GM12878 (cell line): Measurements from ENCODE around the gene KIF20B. TPM values are rescaled to one million over a fixed set of nuclear protein-coding genes. Genes with fewer than 3 reads are reported as not detected.
A peak's percentile ranks its signal among the peaks of the same experiment; 100 is the strongest.

Experiments
- ATAC-seq: fragments of 200-7000 bp; cut with Tn5 transposase; 3 replicates; pipeline ENCODE4 v1.9.1; 2020; ENCODE audit warnings: mild to moderate bottlenecking, moderate library complexity
- BruUV-seq: library from RNA; stranded (reverse); fragments of 400-500 nt; replicated peaks from 2 replicates; lab custom pipeline; 2021; lab: Mats Ljungman, UMichigan
- CTCF ChIA-PET: fragments of 300-600 bp; sonication (Branson Sonifier 250); formaldehyde crosslinking; extraction: SDS; loops from one replicate; lab custom pipeline; 2021; ENCODE audit warnings: inconsistent platforms; lab: Yijun Ruan, JAX
- POLR2A ChIA-PET: fragments of 350-600 bp; formaldehyde crosslinking; extraction: SDS; loops from one replicate; lab custom pipeline; 2021; ENCODE audit warnings: inconsistent platforms; lab: Charles Lee
- RAD21 ChIA-PET: fragments of 300-600 bp; sonication (Branson Sonifier 250); formaldehyde crosslinking; loops from one replicate; lab custom pipeline; 2023; ENCODE audit warnings: antibody characterized with exemption; ENCODE audit not compliant: unreplicated experiment; lab: Charles Lee
- SMC1A ChIA-PET: fragments of 300-600 bp; sonication (Branson Sonifier 250); formaldehyde crosslinking; loops from one replicate; lab custom pipeline; 2023; ENCODE audit not compliant: unreplicated experiment, uncharacterized antibody; lab: Charles Lee
- DNase-seq: peaks from one replicate; pipeline ENCODE4 v3.0.0-alpha.2; 2011; ENCODE audit warnings: low read depth, low spot score
- FAIRE-seq: peaks from 3 replicates; lab custom pipeline; 2011; peaks lifted over from hg19 to GRCh38; lab: Jason Lieb, UNC
- H2AFZ ChIP-seq: 2 replicates; pipeline ENCODE4 v1.6.0; 2011; ENCODE audit warnings: low read depth, low read length, control low read depth; ENCODE audit not compliant: control insufficient read depth
- H3K27ac ChIP-seq: 2 replicates; pipeline ENCODE4 v1.5.1; 2011; ENCODE audit warnings: control low read depth; ENCODE audit not compliant: control insufficient read depth, insufficient read depth
- H3K27me3 ChIP-seq, 2 experiments: replicated peaks in 1 of 2; 2 replicates each; pipeline versions ENCODE4 v1.6.0 to v1.6.1; 2011; ENCODE audit warnings: low read length in 1 of 2; ENCODE audit not compliant: control insufficient read depth in 2 of 2, insufficient read depth in 2 of 2
- H3K36me3 ChIP-seq, 2 experiments: 2 replicates each; pipeline ENCODE4 v1.5.1; 2011; ENCODE audit warnings: low read length in 1 of 2; ENCODE audit not compliant: control insufficient read depth in 2 of 2, insufficient read depth in 2 of 2
- H3K4me1 ChIP-seq: 2 replicates; pipeline ENCODE4 v1.6.1; 2011; ENCODE audit warnings: mild to moderate bottlenecking, low read length, moderate library complexity, mixed read lengths; ENCODE audit not compliant: control insufficient read depth, insufficient read depth
- H3K4me2 ChIP-seq: 2 replicates; pipeline ENCODE4 v1.6.0; 2011; ENCODE audit warnings: control low read depth; ENCODE audit not compliant: control insufficient read depth, insufficient read depth
- H3K4me3 ChIP-seq: fragments of 200-600 bp; sonication (generic); 2 replicates; pipeline ENCODE4 v1.5.1; 2016
- H3K79me2 ChIP-seq: 2 replicates; pipeline ENCODE4 v1.6.0; 2011; ENCODE audit warnings: low read length; ENCODE audit not compliant: control insufficient read depth, insufficient read depth
- H3K9ac ChIP-seq: 2 replicates; pipeline ENCODE4 v1.8.0; 2011; ENCODE audit warnings: low read length, control low read depth, mixed read lengths; ENCODE audit not compliant: control insufficient read depth, insufficient read depth
- H3K9me3 ChIP-seq: replicated peaks from 3 replicates; pipeline ENCODE4 v1.5.1; 2011; ENCODE audit warnings: mild to moderate bottlenecking, low read length; ENCODE audit not compliant: control insufficient read depth, insufficient read depth
- H4K20me1 ChIP-seq: 2 replicates; pipeline ENCODE4 v1.6.0; 2011; ENCODE audit not compliant: control insufficient read depth, insufficient read depth
- ATF7 ChIP-seq: fragments of 450-650 bp; IDR thresholded peaks from 2 replicates; pipeline ENCODE4 v1.6.1; 2016; ENCODE audit warnings: low read depth, mild to moderate bottlenecking
- CTCF ChIP-seq, 3 experiments: IDR thresholded peaks in 2 of 3; conservative IDR thresholded peaks in 1 of 3; 2 replicates each; pipeline ENCODE4 v1.5.1; 2011; ENCODE audit warnings: low read depth in 3 of 3, low read length in 3 of 3, mild to moderate bottlenecking in 3 of 3, control low read depth in 2 of 3, moderate library complexity in 2 of 3, inconsistent platforms in 1 of 3, mixed read lengths in 1 of 3; ENCODE audit not compliant: control insufficient read depth in 2 of 3, insufficient read depth in 1 of 3; ENCODE audit errors: extremely low read depth in 1 of 3
- HDGF ChIP-seq: fragments of 450-650 bp; IDR thresholded peaks from 2 replicates; pipeline ENCODE4 v1.6.1; 2016; ENCODE audit warnings: antibody characterized with exemption
- HSF1 ChIP-seq: fragments of 150-350 bp; IDR thresholded peaks from 2 replicates; pipeline ENCODE4 v1.6.1; 2014; ENCODE audit warnings: mild to moderate bottlenecking, low read depth, low read length
- NFIC ChIP-seq: IDR thresholded peaks from 2 replicates; pipeline ENCODE4 v1.6.1; 2012; ENCODE audit warnings: low read depth, mild to moderate bottlenecking, inconsistent platforms, low read length, moderate library complexity
- SMC3 ChIP-seq: IDR thresholded peaks from 2 replicates; pipeline ENCODE4 v1.6.1; 2011; ENCODE audit warnings: low read length, improper control_type of control experiment, borderline replicate concordance
- ZNF24 ChIP-seq: fragments of 450-650 bp; IDR thresholded peaks from 2 replicates; pipeline ENCODE4 v1.6.1; 2017; ENCODE audit warnings: antibody characterized with exemption, mild to moderate bottlenecking
- WGBS: methylation state at CpG from one replicate; pipeline ENCODE4 v1.1.6; 2016; ENCODE audit warnings: low lambda C conversion rate; ENCODE audit not compliant: insufficient replicate concordance, insufficient coverage; ENCODE audit errors: missing lambda C conversion rate; 5-methylcytosine and 5-hydroxymethylcytosine counted together
- in situ Hi-C: fragments of 300-500 bp; cut with MboI; formaldehyde crosslinking; loops from 9 replicates; pipeline ENCODE4 v1.14.3; 2018; ENCODE audit warnings: mixed read lengths
- intact Hi-C: fragments of 100-400 bp; cut with micrococcal nuclease; formaldehyde crosslinking; loops from one replicate; pipeline ENCODE4 v1.14.2; 2022; ENCODE audit not compliant: unreplicated experiment
- polyA plus RNA-seq, 11 experiments: library from polyadenylated mRNA; depleted of rRNA in 4 of 11; unstranded in 6 of 11; stranded (reverse) in 5 of 11; fragments of >200 nt; fragmentation: Nextera tagmentation in 4 of 11; fragmentation: Illumina TruSeq in 1 of 11; extraction: Ambion mirVana in 4 of 11; extraction: Trizol in 1 of 11; gene quantifications; 1 replicate in 1 of 11; 2 replicates in 10 of 11; pipeline versions ENCODE4 v1.2.1 to v1.2.3, GENCODE V29; 2011 to 2016; ENCODE audit warnings: inconsistent platforms in 2 of 11, missing spikeins in 2 of 11, low read depth in 1 of 11
- total RNA-seq, 4 experiments: library from RNA; depleted of rRNA in 3 of 4; stranded (reverse); fragments of >200 nt in 3 of 4; fragmentation: Illumina TruSeq in 1 of 4; extraction: Trizol in 1 of 4; gene quantifications; 2 replicates each; pipeline versions ENCODE4 v1.2.1 to v1.2.3, GENCODE V29; 2013 to 2021
- TF ChIP-seq, protein P1 (sequence below): fragments of 450-650 bp; formaldehyde crosslinking; IDR thresholded peaks from 2 replicates; pipeline ENCODE4 v1.4.0; 2022; ENCODE audit warnings: mild to moderate bottlenecking, moderate library complexity
- TF ChIP-seq, protein P2 (sequence below): fragments of 150-350 bp; IDR thresholded peaks from 2 replicates; pipeline ENCODE4 v1.6.1; 2016; ENCODE audit warnings: low read depth, low read length

KIF20B gene
- total and polyA plus RNA-seq, 10 of the 15 experiments (the other 5 are each of a cell fraction or from before 2014, with no cell fraction given), result 15.6 to 67.7 (median 44.3) TPM

DNA sequence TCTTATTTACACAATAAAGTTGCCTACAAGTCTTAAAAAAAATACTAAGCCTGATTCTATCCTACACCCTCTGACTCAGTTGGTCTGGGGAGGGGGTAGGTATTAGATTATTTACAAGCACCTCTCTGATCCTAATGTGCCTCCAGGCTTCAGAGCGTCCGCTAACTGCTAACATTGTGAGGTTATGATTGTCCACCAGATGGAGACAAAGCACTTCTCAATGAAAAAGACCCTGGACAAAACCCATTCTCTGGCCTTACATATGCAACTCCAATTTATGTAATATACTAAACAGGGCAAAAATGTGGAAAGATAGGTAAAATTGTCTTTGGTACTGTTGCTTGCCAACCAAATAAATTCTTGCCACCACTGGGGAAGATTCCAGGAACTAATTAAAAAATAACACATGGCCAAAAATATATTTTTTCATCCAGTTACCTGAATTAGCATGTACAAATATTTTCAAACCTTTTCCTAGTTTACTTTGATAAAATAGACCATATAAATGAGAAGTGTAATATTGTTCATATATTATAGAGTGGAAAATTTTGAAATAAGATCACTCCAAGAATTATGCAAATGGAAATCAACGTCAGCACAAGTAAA, 92.4 kb downstream of the KIF20B start:
- SMC1A ChIA-PET, result interaction anchor here (0.6 to 1.3 kb wide), 4 partner anchors 305 to 1144 kb away, joined by 3 to 4 read pairs (median 3); no protein-coding TSS in a partner anchor
- Histone ChIP-seq H3K4me1 (no peaks in the 10 kb centered on the region), H4K20me1 (no peaks in the 10 kb centered on the region), H3K4me3 (no peak overlapping the region), H2AFZ (no peak overlapping the region), H3K27ac (no peak overlapping the region), H3K4me2 (no peak overlapping the region), H3K36me3 (no peaks in the 10 kb centered on the region), H3K9me3 (no peaks in the 10 kb centered on the region), H3K79me2 (no peaks in the 10 kb centered on the region), H3K27me3 (no peaks in the 10 kb centered on the region), H3K9ac (no peak overlapping the region)
- ATAC-seq (peak; percentile 92), FAIRE-seq (peak; percentile 90), DNase-seq (peak; percentile 30)
- POLR2A ChIA-PET, result no interaction called here
- 34% methylated on average over 3 of the region's 3 CpGs for WGBS
- in situ Hi-C loops, result loop anchor here (5.0 to 10.0 kb wide), 3 partner anchors 344 to 1074 kb away; no protein-coding TSS in a partner anchor
- intact Hi-C loops, result loop anchor here (1.0 to 10.0 kb wide), 9 partner anchors 346 to 1069 kb away; no protein-coding TSS in a partner anchor
- CTCF ChIA-PET, result interaction anchor here (0.6 to 1.6 kb wide), 6 partner anchors 75 to 1068 kb away, joined by 3 to 5 read pairs (median 4); no protein-coding TSS in a partner anchor
- no TSS peak for BruUV-seq
- RAD21 ChIA-PET, result interaction anchor here (1.0 to 2.9 kb wide), 2 partner anchors 10 to 799 kb away, joined by 4 to 8 read pairs; no protein-coding TSS in a partner anchor
- TF ChIP-seq NFIC, result no peak
- TF ChIP-seq CTCF (IDR thresholded peaks at IDR 0.05 in 2 of 3, conservative IDR thresholded peaks at IDR 0.05 in 1 of 3; ENCODE audit: control insufficient read depth in 2 of 3, extremely low read depth in 1 of 3, insufficient read depth in 1 of 3, low read depth in 3 of 3, low read length in 3 of 3), result peak; percentile 70 to 79 (median 71)
- no peak for TF ChIP-seq HDGF
- TF ChIP-seq ATF7, result no peak
- peak; percentile 95 for TF ChIP-seq SMC3
- TF ChIP-seq, protein P1, sequence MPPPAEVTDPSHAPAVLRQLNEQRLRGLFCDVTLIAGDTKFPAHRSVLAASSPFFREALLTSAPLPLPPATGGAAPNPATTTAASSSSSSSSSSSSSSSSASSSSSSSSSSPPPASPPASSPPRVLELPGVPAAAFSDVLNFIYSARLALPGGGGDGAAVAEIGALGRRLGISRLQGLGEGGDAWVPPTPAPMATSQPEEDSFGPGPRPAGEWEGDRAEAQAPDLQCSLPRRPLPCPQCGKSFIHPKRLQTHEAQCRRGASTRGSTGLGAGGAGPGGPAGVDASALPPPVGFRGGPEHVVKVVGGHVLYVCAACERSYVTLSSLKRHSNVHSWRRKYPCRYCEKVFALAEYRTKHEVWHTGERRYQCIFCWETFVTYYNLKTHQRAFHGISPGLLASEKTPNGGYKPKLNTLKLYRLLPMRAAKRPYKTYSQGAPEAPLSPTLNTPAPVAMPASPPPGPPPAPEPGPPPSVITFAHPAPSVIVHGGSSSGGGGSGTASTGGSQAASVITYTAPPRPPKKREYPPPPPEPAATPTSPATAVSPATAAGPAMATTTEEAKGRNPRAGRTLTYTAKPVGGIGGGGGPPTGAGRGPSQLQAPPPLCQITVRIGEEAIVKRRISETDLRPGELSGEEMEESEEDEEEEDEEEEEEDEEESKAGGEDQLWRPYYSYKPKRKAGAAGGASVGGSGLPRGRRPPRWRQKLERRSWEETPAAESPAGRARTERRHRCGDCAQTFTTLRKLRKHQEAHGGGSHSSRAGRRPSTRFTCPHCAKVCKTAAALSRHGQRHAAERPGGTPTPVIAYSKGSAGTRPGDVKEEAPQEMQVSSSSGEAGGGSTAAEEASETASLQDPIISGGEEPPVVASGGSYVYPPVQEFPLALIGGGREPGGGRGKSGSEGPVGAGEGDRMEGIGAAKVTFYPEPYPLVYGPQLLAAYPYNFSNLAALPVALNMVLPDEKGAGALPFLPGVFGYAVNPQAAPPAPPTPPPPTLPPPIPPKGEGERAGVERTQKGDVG (CRISPR knock-in tag), result no peak
- no peak for TF ChIP-seq ZNF24
- TF ChIP-seq, protein P2, sequence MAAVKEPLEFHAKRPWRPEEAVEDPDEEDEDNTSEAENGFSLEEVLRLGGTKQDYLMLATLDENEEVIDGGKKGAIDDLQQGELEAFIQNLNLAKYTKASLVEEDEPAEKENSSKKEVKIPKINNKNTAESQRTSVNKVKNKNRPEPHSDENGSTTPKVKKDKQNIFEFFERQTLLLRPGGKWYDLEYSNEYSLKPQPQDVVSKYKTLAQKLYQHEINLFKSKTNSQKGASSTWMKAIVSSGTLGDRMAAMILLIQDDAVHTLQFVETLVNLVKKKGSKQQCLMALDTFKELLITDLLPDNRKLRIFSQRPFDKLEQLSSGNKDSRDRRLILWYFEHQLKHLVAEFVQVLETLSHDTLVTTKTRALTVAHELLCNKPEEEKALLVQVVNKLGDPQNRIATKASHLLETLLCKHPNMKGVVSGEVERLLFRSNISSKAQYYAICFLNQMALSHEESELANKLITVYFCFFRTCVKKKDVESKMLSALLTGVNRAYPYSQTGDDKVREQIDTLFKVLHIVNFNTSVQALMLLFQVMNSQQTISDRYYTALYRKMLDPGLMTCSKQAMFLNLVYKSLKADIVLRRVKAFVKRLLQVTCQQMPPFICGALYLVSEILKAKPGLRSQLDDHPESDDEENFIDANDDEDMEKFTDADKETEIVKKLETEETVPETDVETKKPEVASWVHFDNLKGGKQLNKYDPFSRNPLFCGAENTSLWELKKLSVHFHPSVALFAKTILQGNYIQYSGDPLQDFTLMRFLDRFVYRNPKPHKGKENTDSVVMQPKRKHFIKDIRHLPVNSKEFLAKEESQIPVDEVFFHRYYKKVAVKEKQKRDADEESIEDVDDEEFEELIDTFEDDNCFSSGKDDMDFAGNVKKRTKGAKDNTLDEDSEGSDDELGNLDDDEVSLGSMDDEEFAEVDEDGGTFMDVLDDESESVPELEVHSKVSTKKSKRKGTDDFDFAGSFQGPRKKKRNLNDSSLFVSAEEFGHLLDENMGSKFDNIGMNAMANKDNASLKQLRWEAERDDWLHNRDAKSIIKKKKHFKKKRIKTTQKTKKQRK, result no peak
- no peak for TF ChIP-seq HSF1
